ENCODE results near the gene YBX3.

Gene YBX3

GRCh38 chr12:10700581-10700980 is 22.5 kb downstream of the YBX3 start:
- TF ChIP-seq TEAD4 (IDR thresholded peaks at IDR 0.05) (no peak), EP300 (IDR thresholded peaks at IDR 0.05; ENCODE audit: borderline replicate concordance) (no peak), NFIC (IDR thresholded peaks at IDR 0.05) (no peak), USF1 (IDR thresholded peaks at IDR 0.05) (no peak), FOXM1 (IDR thresholded peaks at IDR 0.05; ENCODE audit: borderline replicate concordance, low read depth) (no peak), MAX (IDR thresholded peaks at IDR 0.05) (no peak), TAF1 (IDR thresholded peaks at IDR 0.05; ENCODE audit: low read depth) (no peak), YY1 (IDR thresholded peaks at IDR 0.05; ENCODE audit: low read depth) (no peak), RAD21 (IDR thresholded peaks at IDR 0.05; ENCODE audit: low read depth) (no peak), TCF12 (IDR thresholded peaks at IDR 0.05; ENCODE audit: low read depth) (no peak), CREB1 (IDR thresholded peaks at IDR 0.05; ENCODE audit: low read depth) (no peak), ZBTB7A (IDR thresholded peaks at IDR 0.05; ENCODE audit: low read depth) (no peak), CEBPB (IDR thresholded peaks at IDR 0.05) (no peak)

GRCh38 chr12:10697862-10698261 is 25.3 kb downstream of the YBX3 start:
- TF ChIP-seq MAX (IDR thresholded peaks at IDR 0.05) (no peak), TCF12 (IDR thresholded peaks at IDR 0.05; ENCODE audit: low read depth) (no peak), USF1 (IDR thresholded peaks at IDR 0.05) (no peak), CEBPB (IDR thresholded peaks at IDR 0.05) (no peak), EGR1 (IDR thresholded peaks at IDR 0.05) (no peak), TAF1 (IDR thresholded peaks at IDR 0.05; ENCODE audit: low read depth) (no peak), EP300 (IDR thresholded peaks at IDR 0.05; ENCODE audit: borderline replicate concordance) (no peak), CREB1 (IDR thresholded peaks at IDR 0.05; ENCODE audit: low read depth) (no peak), TEAD4 (IDR thresholded peaks at IDR 0.05) (no peak), FOXM1 (IDR thresholded peaks at IDR 0.05; ENCODE audit: borderline replicate concordance, low read depth) (no peak), NFIC (IDR thresholded peaks at IDR 0.05) (no peak), ZBTB7A (IDR thresholded peaks at IDR 0.05; ENCODE audit: low read depth) (no peak), REST (IDR thresholded peaks at IDR 0.05; ENCODE audit: low read depth) (no peak), RAD21 (IDR thresholded peaks at IDR 0.05; ENCODE audit: low read depth) (no peak), YY1 (IDR thresholded peaks at IDR 0.05; ENCODE audit: low read depth) (no peak)

- TF ChIP-seq EGR1 (IDR thresholded peaks at IDR 0.05): no peak
- no peak for TF ChIP-seq TAF1 (IDR thresholded peaks at IDR 0.05; ENCODE audit: low read depth)
- TF ChIP-seq USF1 (IDR thresholded peaks at IDR 0.05): no peak
- no peak for TF ChIP-seq YY1 (IDR thresholded peaks at IDR 0.05; ENCODE audit: low read depth)
- TF ChIP-seq NFIC (IDR thresholded peaks at IDR 0.05): no peak
- TF ChIP-seq TCF12 (IDR thresholded peaks at IDR 0.05; ENCODE audit: low read depth): no peak
Observed at GRCh38 chr12:10697156-10697555, 26.0 kb downstream of the YBX3 start.

- TF ChIP-seq YY1 (IDR thresholded peaks at IDR 0.05; ENCODE audit: low read depth) (no peak), TEAD4 (IDR thresholded peaks at IDR 0.05) (no peak), FOXM1 (IDR thresholded peaks at IDR 0.05; ENCODE audit: borderline replicate concordance, low read depth) (no peak), RAD21 (IDR thresholded peaks at IDR 0.05; ENCODE audit: low read depth) (no peak), MAX (IDR thresholded peaks at IDR 0.05) (no peak), REST (IDR thresholded peaks at IDR 0.05; ENCODE audit: low read depth) (no peak), CEBPB (IDR thresholded peaks at IDR 0.05) (no peak), NFIC (IDR thresholded peaks at IDR 0.05) (no peak), CREB1 (IDR thresholded peaks at IDR 0.05; ENCODE audit: low read depth) (no peak), TAF1 (IDR thresholded peaks at IDR 0.05; ENCODE audit: low read depth) (no peak), TCF12 (IDR thresholded peaks at IDR 0.05; ENCODE audit: low read depth) (no peak), EGR1 (IDR thresholded peaks at IDR 0.05) (no peak), EP300 (IDR thresholded peaks at IDR 0.05; ENCODE audit: borderline replicate concordance) (no peak), USF1 (IDR thresholded peaks at IDR 0.05) (no peak), ZBTB7A (IDR thresholded peaks at IDR 0.05; ENCODE audit: low read depth) (no peak)
Observed at GRCh38 chr12:10690906-10691305, 32.2 kb downstream of the YBX3 start.

GRCh38 chr12:10689146-10689545 is 34.0 kb downstream of the YBX3 start:
- TF ChIP-seq TEAD4 (IDR thresholded peaks at IDR 0.05) (no peak), MAX (IDR thresholded peaks at IDR 0.05) (no peak), EGR1 (IDR thresholded peaks at IDR 0.05) (no peak), USF1 (IDR thresholded peaks at IDR 0.05) (no peak), FOXM1 (IDR thresholded peaks at IDR 0.05; ENCODE audit: borderline replicate concordance, low read depth) (no peak), CEBPB (IDR thresholded peaks at IDR 0.05) (no peak), YY1 (IDR thresholded peaks at IDR 0.05; ENCODE audit: low read depth) (no peak), RAD21 (IDR thresholded peaks at IDR 0.05; ENCODE audit: low read depth) (no peak)
